Ovary (tissue), 3 donors: ENCODE measurements around the gene CD34.

Experiments
- POLR2A ChIP-seq: fragments of 450-650 bp; IDR thresholded peaks from one replicate; pipeline ENCODE4 v1.6.1; 2017; ENCODE audit warnings: antibody characterized with exemption, mild to moderate bottlenecking, moderate library complexity
- TF ChIP-seq, protein P1 (sequence below), 3 donors: fragments of 450-650 bp in 2 of 3; fragments of 200-600 bp in 1 of 3; IDR thresholded peaks; one replicate each; pipeline versions ENCODE4 v1.5.1 to v1.8.0; 2016 to 2022; ENCODE audit warnings: antibody characterized with exemption in 3 of 3, mild to moderate bottlenecking in 1 of 3
- donor health status: DM: no; HTN: no; CAD: no.

DNA sequence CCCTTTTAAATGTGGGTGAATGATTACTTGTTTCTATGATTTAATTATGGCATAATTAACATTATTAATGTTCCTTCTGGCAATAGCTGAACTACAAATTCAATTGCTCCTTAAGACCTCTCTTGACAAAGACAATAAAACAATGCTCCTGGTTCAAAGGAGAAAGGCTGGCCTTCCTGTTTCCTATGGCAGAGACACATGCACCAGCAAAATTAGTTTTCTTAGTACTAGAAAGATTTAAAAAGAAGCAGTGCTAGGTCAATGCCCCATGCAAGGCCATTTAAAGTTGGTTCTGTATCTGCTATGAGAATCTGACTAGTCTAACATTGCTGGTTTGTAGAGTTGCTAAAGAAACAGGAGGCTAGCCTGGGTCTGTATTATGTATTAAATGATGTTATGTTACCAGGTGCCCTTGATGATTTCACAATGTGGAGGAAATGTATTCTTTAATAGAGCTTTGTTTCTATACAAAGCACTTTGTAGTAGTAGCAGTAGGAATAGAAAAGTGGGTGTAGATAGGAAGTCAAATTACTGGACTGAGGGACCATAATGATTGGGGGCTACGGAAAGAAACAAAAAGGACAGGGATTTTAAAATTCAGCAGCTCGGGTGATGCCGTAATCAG is 38.8 kb upstream of the CD34 start:
- TF ChIP-seq, protein P1, sequence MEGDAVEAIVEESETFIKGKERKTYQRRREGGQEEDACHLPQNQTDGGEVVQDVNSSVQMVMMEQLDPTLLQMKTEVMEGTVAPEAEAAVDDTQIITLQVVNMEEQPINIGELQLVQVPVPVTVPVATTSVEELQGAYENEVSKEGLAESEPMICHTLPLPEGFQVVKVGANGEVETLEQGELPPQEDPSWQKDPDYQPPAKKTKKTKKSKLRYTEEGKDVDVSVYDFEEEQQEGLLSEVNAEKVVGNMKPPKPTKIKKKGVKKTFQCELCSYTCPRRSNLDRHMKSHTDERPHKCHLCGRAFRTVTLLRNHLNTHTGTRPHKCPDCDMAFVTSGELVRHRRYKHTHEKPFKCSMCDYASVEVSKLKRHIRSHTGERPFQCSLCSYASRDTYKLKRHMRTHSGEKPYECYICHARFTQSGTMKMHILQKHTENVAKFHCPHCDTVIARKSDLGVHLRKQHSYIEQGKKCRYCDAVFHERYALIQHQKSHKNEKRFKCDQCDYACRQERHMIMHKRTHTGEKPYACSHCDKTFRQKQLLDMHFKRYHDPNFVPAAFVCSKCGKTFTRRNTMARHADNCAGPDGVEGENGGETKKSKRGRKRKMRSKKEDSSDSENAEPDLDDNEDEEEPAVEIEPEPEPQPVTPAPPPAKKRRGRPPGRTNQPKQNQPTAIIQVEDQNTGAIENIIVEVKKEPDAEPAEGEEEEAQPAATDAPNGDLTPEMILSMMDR (IDR thresholded peaks at IDR 0.05), result no peak
- no peak for TF ChIP-seq POLR2A
